Mammary epithelial cell (primary cell): ENCODE results near the gene ANKRD34A.

ENCODE experiments used
- EZH2 ChIP-seq: IDR thresholded peaks from 2 replicates; pipeline ENCODE4 v1.6.1; 2012; ENCODE audit warnings: low read length, inconsistent platforms, borderline replicate concordance
- TF ChIP-seq, protein P1 (sequence below), 2 donors: IDR thresholded peaks in 1 of 2; conservative IDR thresholded peaks in 1 of 2; 2 replicates each; pipeline ENCODE4 v1.5.1; 2011 to 2012; ENCODE audit warnings: inconsistent platforms in 2 of 2, low read length in 2 of 2, mild to moderate bottlenecking in 2 of 2, control low read depth in 1 of 2, low read depth in 1 of 2; ENCODE audit not compliant: insufficient read depth in 1 of 2; ENCODE audit errors: extremely low read depth in 1 of 2

DNA sequence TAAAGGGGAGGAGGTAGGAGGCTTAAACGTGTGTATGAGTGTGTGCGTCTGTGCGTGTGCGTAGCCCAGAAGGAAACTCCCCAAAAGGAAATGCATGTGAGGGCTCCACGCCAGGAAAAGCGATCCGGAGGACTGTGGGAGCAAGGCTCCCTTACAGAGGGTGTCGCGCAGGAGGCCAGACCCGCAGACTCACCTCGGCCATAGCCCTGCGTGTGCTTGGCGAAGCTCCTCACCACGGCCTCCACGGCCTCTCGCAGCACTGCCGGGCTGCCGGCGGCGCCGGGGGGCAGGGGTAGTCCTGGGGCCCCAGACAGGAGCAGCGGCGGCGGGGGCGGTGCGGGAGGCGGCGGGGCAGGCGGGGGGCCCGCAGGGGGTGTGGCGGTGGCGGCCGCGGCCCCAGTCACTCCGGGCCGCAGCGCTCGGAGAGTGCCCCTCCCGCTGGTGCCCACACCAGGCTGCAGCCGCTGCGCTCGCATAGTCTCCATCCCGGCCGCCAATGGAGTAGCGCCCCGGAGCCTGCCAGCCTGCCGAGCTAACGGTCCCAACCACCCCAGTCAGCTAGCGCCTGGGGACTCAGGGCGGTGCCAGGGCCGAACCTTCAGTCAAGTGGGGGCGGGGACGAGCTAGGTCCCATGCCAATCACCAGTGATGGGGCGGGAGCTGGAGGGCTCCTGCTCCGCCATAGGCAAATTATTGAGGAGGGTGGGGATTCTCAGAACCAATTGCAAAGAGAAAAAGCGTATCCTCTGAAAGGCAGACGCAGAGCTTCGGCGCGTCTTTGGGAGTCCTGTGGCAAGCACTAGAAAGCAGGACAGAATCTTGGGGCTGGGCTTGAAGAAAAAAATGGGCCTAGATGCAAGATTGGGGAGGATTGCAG lies 6.7 kb downstream of the ANKRD34A start, which contains the start of gene LIX1L:
- TF ChIP-seq, protein P1, sequence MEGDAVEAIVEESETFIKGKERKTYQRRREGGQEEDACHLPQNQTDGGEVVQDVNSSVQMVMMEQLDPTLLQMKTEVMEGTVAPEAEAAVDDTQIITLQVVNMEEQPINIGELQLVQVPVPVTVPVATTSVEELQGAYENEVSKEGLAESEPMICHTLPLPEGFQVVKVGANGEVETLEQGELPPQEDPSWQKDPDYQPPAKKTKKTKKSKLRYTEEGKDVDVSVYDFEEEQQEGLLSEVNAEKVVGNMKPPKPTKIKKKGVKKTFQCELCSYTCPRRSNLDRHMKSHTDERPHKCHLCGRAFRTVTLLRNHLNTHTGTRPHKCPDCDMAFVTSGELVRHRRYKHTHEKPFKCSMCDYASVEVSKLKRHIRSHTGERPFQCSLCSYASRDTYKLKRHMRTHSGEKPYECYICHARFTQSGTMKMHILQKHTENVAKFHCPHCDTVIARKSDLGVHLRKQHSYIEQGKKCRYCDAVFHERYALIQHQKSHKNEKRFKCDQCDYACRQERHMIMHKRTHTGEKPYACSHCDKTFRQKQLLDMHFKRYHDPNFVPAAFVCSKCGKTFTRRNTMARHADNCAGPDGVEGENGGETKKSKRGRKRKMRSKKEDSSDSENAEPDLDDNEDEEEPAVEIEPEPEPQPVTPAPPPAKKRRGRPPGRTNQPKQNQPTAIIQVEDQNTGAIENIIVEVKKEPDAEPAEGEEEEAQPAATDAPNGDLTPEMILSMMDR (conservative IDR thresholded peaks at IDR 0.05 in 1 of 2, IDR thresholded peaks at IDR 0.05 in 1 of 2; ENCODE audit: extremely low read depth in 1 of 2, insufficient read depth in 1 of 2, low read depth in 1 of 2, low read length in 2 of 2) = no peak
- no peak for TF ChIP-seq EZH2
